NCI-H82 treated with DMSO at 0.1 percent for 48 hours (cell line): Measurements from ENCODE around the gene SCAMP2.

Source experiments
- DNase-seq: peaks from one replicate; lab custom pipeline; 2025; ENCODE audit not compliant: unreplicated experiment; lab: John Stamatoyannopoulos, UW

The SCAMP2 gene

GRCh38 chr15:74799255-74799855 is 73.8 kb downstream of the SCAMP2 start:
- no peak for DNase-seq

GRCh38 chr15:74798388-74799254 is 74.5 kb downstream of the SCAMP2 start:
- DNase-seq, result no peak

DNA sequence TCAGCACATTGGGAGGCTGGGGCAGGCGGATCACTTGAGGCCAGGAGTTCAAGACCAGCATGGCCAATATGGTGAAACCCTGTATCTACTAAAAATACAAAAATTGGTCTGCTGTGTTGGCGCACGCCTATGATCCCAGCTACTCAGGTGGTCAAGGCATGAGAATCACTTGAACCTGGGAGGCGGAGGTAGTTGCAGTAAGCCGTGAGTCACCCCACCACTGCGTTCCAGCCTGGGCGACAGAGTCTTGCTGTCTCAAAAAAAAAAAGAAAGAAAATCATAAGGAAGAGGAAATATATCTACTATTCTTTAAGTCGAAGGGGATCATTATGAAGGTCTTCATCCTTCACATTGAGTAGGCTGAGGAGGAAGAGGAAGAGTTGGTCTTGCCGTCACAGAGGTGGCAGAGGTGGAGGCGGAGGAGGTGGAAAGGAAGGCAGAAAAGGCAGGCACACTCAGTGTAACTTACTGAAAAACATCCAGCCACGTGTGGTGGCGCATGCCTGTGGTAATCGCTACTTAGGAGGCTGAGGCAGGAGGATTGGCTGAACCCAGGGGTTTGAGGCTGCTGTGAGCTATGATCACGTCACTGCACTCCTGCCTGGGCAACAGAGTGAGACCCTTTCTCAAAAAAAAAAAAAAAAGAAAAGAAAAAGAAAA is 77.1 kb downstream of the SCAMP2 start:
- no peak for DNase-seq

DNA sequence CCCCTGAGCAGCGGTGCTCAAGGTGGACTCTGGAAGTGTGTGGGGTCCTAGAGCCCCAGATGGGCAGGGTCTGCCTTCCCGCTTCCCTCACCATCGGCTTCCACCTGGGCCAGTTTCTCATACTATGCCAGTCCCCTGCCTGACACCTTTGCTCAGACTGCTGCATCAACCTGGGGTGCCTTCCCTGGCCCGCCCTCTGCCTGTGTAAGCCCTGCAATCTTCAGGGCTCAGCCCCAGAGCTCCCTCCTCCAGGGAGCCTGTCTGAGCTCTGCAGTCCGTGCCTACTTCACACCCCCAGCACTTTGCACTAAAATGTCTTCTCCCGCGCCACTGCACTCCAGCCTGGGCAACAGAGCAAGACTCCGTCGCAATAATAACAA is 78.2 kb downstream of the SCAMP2 start:
- DNase-seq, result no peak

DNA sequence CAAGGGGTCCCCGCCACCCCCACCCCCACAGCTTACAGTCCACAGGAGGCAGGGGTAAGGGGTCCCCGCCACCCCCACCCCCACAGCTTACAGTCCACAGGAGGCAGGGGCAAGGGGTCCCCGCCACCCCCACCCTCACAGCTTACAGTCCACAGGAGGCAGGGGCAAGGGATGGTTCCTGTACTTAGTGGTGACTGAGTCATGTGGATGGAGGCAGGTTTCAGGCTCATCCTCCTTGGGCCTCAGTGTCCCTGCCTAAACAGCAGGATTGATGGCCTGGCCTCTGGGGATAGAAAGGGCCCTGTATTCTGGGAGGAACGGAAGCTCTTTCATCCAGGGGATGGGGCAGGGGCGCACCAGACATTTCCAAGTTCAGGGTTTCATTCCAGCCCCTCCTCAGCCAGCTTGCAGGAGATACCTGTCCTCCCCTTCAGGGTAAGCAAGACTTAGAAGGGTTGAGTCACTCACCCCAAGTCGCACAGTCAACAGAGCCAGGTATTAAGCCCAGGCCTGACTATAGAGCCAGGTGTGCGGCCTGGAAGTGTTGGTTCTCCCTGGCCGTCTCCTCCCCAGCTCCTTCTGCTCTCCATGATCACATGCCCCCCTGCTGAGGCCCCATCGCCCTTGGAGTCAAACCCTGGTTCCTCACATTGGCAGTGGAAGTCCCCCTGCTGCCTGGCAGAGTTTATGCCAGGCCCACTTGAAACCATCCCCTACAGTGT is 78.8 kb downstream of the SCAMP2 start:
- DNase-seq, result no peak
